Measurements from ENCODE around the gene BANP.
A peak's percentile ranks its signal among the peaks of the same experiment; 100 is the strongest.

Gene BANP

GRCh38 chr16:87951552-87952538 is 611 bp downstream of the BANP start:
- Mint-ChIP-seq H3K4me1 (peaks cover 81% of the 10 kb centered on the region), H3K9me3 (no peaks in the 10 kb centered on the region), H3K27me3 (peaks cover 4% of the 10 kb centered on the region), H3K27ac (peak overlapping the region; percentile 99), H3K4me3 (peak overlapping the region; percentile 97), H3K36me3 (peaks cover 27% of the 10 kb centered on the region)
- no peak for DNase-seq
- CTCF ChIA-PET: interaction anchor here (0.6 to 1.4 kb wide), 6 partner anchors 9 to 173 kb away, joined by 3 to 6 read pairs (median 3); no protein-coding TSS in a partner anchor

- peak overlapping the region; percentile 94 for H3K27ac Mint-ChIP-seq
- H3K4me1 Mint-ChIP-seq: peaks cover 83% of the 10 kb centered on the region
- no peaks in the 10 kb centered on the region for H3K27me3 Mint-ChIP-seq
- H3K36me3 Mint-ChIP-seq: peaks cover 32% of the 10 kb centered on the region
- CTCF ChIA-PET: interaction anchor here (1.1 to 1.5 kb wide), 4 partner anchors 8 to 174 kb away, joined by 3 to 6 read pairs (median 4); no protein-coding TSS in a partner anchor
- H3K4me3 Mint-ChIP-seq: peak overlapping the region; percentile 87
- H3K9me3 Mint-ChIP-seq: no peaks in the 10 kb centered on the region
- no peak for DNase-seq
These were observed 1.5 kb downstream of the BANP start for GRCh38 chr16:87952751-87953150.

GRCh38 chr16:87953308-87954215 is 2.3 kb downstream of the BANP start:
- Mint-ChIP-seq H3K27ac (peak overlapping the region; percentile 68), H3K9me3 (no peaks in the 10 kb centered on the region), H3K36me3 (peaks cover 35% of the 10 kb centered on the region), H3K4me3 (peak overlapping the region; percentile 45), H3K4me1 (peaks cover 83% of the 10 kb centered on the region), H3K27me3 (no peaks in the 10 kb centered on the region)
- CTCF ChIA-PET: interaction anchor here (1.1 to 1.5 kb wide), 4 partner anchors 7 to 174 kb away, joined by 3 to 6 read pairs (median 4); no protein-coding TSS in a partner anchor
- no peak for DNase-seq

GRCh38 chr16:87954361-87954760 is 3.1 kb downstream of the BANP start:
- Mint-ChIP-seq H3K9me3 (no peaks in the 10 kb centered on the region), H3K27me3 (no peaks in the 10 kb centered on the region), H3K4me3 (no peak overlapping the region), H3K36me3 (peaks cover 37% of the 10 kb centered on the region), H3K4me1 (peaks cover 84% of the 10 kb centered on the region), H3K27ac (peak overlapping the region; percentile 98)
- DNase-seq: no peak
- CTCF ChIA-PET: interaction anchor here (1.5 kb wide), 1 partner anchor 8 kb away, joined by 4 read pairs; no protein-coding TSS in a partner anchor

- Mint-ChIP-seq H3K9me3 (no peaks in the 10 kb centered on the region), H3K4me3 (no peak overlapping the region), H3K36me3 (peaks cover 41% of the 10 kb centered on the region), H3K27ac (peak overlapping the region; percentile 98), H3K4me1 (peaks cover 86% of the 10 kb centered on the region), H3K27me3 (no peaks in the 10 kb centered on the region)
- CTCF ChIA-PET: no interaction called here
- DNase-seq: no peak
These were observed 3.6 kb downstream of the BANP start for GRCh38 chr16:87954826-87955225.

- Mint-ChIP-seq H3K4me3 (peak overlapping the region; percentile 76), H3K27me3 (no peaks in the 10 kb centered on the region), H3K4me1 (peaks cover 87% of the 10 kb centered on the region), H3K9me3 (no peaks in the 10 kb centered on the region), H3K27ac (peak overlapping the region; percentile 98), H3K36me3 (peaks cover 41% of the 10 kb centered on the region)
- CTCF ChIA-PET: interaction anchor here (0.7 to 2.3 kb wide), 5 partner anchors 11 to 482 kb away, joined by 3 to 13 read pairs (median 4); no protein-coding TSS in a partner anchor
- DNase-seq: no peak
These were observed 4.3 kb downstream of the BANP start for GRCh38 chr16:87955302-87956097.

GRCh38 chr16:87956098-87956364 is 4.8 kb downstream of the BANP start:
- peak overlapping the region; percentile 98 for H3K27ac Mint-ChIP-seq

GRCh38 chr16:87956365-87957231 is 5.4 kb downstream of the BANP start:
- Mint-ChIP-seq H3K27me3 (no peaks in the 10 kb centered on the region), H3K4me3 (peak overlapping the region; percentile 76), H3K36me3 (peaks cover 41% of the 10 kb centered on the region), H3K4me1 (peaks cover 91% of the 10 kb centered on the region), H3K9me3 (no peaks in the 10 kb centered on the region), H3K27ac (peak overlapping the region; percentile 98)
- CTCF ChIA-PET: interaction anchor here (0.7 to 2.3 kb wide), 6 partner anchors 10 to 481 kb away, joined by 3 to 13 read pairs (median 4); no protein-coding TSS in a partner anchor
- peak; percentile 87 for DNase-seq

More at GRCh38 chr16:87956098-87956364, 4.8 kb downstream of the BANP start:
- DNase-seq: no peak
- peaks cover 39% of the 10 kb centered on the region for H3K36me3 Mint-ChIP-seq
- peaks cover 89% of the 10 kb centered on the region for H3K4me1 Mint-ChIP-seq
- CTCF ChIA-PET: interaction anchor here (0.7 to 2.3 kb wide), 5 partner anchors 10 to 482 kb away, joined by 3 to 13 read pairs (median 4); no protein-coding TSS in a partner anchor
- peak overlapping the region; percentile 76 for H3K4me3 Mint-ChIP-seq
- H3K27me3 Mint-ChIP-seq: no peaks in the 10 kb centered on the region
- H3K9me3 Mint-ChIP-seq: no peaks in the 10 kb centered on the region

GRCh38 chr16:87957296-87958094 is 6.3 kb downstream of the BANP start:
- no peak for DNase-seq
- peaks cover 88% of the 10 kb centered on the region for H3K4me1 Mint-ChIP-seq
- CTCF ChIA-PET: interaction anchor here (0.9 to 2.3 kb wide), 4 partner anchors 9 to 480 kb away, joined by 3 to 13 read pairs (median 5); no protein-coding TSS in a partner anchor

GRCh38 chr16:87958632-87959031 is 7.4 kb downstream of the BANP start:
- Mint-ChIP-seq H3K27ac (peak overlapping the region; percentile 98), H3K27me3 (no peaks in the 10 kb centered on the region), H3K4me1 (peaks cover 89% of the 10 kb centered on the region), H3K9me3 (no peaks in the 10 kb centered on the region), H3K36me3 (peaks cover 36% of the 10 kb centered on the region), H3K4me3 (no peak overlapping the region)
- DNase-seq: no peak
- CTCF ChIA-PET: no interaction called here

More at GRCh38 chr16:87957296-87958094, 6.3 kb downstream of the BANP start:
- H3K36me3 Mint-ChIP-seq: peaks cover 38% of the 10 kb centered on the region
- H3K27ac Mint-ChIP-seq: peak overlapping the region; percentile 98
- no peaks in the 10 kb centered on the region for H3K27me3 Mint-ChIP-seq
- H3K4me3 Mint-ChIP-seq: peak overlapping the region; percentile 76
- no peaks in the 10 kb centered on the region for H3K9me3 Mint-ChIP-seq

GRCh38 chr16:87959391-87959990 is 8.3 kb downstream of the BANP start:
- Mint-ChIP-seq H3K9me3 (no peaks in the 10 kb centered on the region), H3K27ac (peak overlapping the region; percentile 81), H3K4me1 (peaks cover 89% of the 10 kb centered on the region), H3K4me3 (peak overlapping the region; percentile 53), H3K27me3 (no peaks in the 10 kb centered on the region), H3K36me3 (peaks cover 29% of the 10 kb centered on the region)
- DNase-seq: no peak
- CTCF ChIA-PET: interaction anchor here (0.6 kb wide), 1 partner anchor 246 kb away, joined by 3 read pairs; no protein-coding TSS in a partner anchor

Measured in activated naive CD4-positive, alpha-beta T cell treated with anti-CD3 and anti-CD28 coated beads, Interleukin-2, amount 10 ng/mL, durations not matched to agents 7 days and 5 days (primary cell).